GM10248 (cell line): ENCODE measurements around the gene MEMO1.
A peak's percentile ranks its signal among the peaks of the same experiment; 100 is the strongest.

Experiments
- CTCF ChIA-PET: fragments of 300-600 bp; sonication (Branson Sonifier 250); formaldehyde crosslinking; extraction: SDS; loops from one replicate; lab custom pipeline; 2021; ENCODE audit warnings: antibody characterized with exemption; lab: Yijun Ruan, JAX
- POLR2A ChIA-PET: fragments of 350-650 bp; sonication (Branson Sonifier 250); formaldehyde crosslinking; extraction: SDS; loops from one replicate; lab custom pipeline; 2020; ENCODE audit warnings: antibody characterized with exemption; lab: Yijun Ruan, JAX
- DNase-seq: peaks from one replicate; pipeline ENCODE4 v3.0.0; 2012; ENCODE audit errors: extremely low spot score
- TF ChIP-seq, protein P1 (sequence below): IDR thresholded peaks from 2 replicates; pipeline ENCODE4 v1.5.1; 2012; ENCODE audit warnings: mild to moderate bottlenecking, low read depth; ENCODE audit errors: extremely low read depth, missing control alignments, control extremely low read depth

The MEMO1 gene

GRCh38 chr2:31989946-31990345, 20.9 kb downstream of the MEMO1 start:
- TF ChIP-seq, protein P1, sequence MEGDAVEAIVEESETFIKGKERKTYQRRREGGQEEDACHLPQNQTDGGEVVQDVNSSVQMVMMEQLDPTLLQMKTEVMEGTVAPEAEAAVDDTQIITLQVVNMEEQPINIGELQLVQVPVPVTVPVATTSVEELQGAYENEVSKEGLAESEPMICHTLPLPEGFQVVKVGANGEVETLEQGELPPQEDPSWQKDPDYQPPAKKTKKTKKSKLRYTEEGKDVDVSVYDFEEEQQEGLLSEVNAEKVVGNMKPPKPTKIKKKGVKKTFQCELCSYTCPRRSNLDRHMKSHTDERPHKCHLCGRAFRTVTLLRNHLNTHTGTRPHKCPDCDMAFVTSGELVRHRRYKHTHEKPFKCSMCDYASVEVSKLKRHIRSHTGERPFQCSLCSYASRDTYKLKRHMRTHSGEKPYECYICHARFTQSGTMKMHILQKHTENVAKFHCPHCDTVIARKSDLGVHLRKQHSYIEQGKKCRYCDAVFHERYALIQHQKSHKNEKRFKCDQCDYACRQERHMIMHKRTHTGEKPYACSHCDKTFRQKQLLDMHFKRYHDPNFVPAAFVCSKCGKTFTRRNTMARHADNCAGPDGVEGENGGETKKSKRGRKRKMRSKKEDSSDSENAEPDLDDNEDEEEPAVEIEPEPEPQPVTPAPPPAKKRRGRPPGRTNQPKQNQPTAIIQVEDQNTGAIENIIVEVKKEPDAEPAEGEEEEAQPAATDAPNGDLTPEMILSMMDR: no peak
- POLR2A ChIA-PET: no interaction called here
- CTCF ChIA-PET: interaction anchor here (0.9 kb wide), 1 partner anchor 74 kb away, joined by 3 read pairs; the partner anchor contains the start of gene SPAST

DNA sequence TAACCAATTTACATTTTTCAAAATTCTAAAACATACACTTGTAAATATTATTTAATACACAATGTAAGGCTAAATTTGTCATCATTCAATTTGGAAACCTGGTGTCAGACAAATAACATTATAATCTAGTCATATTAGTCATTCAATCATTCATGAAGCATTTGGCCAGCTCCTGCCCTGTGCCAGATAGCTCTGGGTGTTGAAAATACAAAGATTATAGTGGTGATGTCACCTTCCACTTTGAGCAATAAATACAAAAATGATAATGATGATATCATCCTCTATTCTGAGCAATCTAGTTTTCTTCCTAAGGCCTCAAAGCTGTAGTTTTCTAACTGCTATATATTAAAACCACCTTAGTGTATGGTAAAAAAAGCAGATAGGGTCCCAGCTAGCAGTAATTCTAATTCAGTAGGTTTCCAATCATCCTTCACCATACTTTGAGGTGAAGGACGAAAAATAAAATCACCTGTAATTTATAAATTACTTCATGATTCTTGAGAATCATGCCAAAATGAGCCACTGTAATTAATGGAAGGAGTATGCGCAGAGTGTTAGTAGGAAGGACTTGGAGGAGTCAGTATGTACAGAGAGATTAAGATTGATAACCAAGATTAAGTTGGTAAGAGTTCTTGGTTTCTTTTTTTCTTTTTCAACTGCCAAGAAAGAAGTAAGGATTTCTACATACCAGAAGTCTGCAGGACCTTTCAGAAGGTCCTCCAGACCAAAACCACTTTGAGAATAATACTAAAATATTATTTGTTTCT, 23.2 kb downstream of the MEMO1 start:
- DNase-seq: no peak
- POLR2A ChIA-PET: interaction anchor here (0.6 kb wide), 1 partner anchor 1757 kb away, joined by 4 read pairs; no protein-coding TSS in a partner anchor
- TF ChIP-seq, protein P1: no peak
- CTCF ChIA-PET: interaction anchor here (1.1 to 1.6 kb wide), 3 partner anchors 11 to 66 kb away, joined by 3 read pairs; no protein-coding TSS in a partner anchor

More at GRCh38 chr2:31989946-31990345, 20.9 kb downstream of the MEMO1 start:
- DNase-seq: no peak

- DNase-seq: no peak
- CTCF ChIA-PET: interaction anchor here (1.1 to 1.6 kb wide), 3 partner anchors 12 to 65 kb away, joined by 3 read pairs; no protein-coding TSS in a partner anchor
- TF ChIP-seq, protein P1: no peak
- POLR2A ChIA-PET: no interaction called here
These were observed 23.9 kb downstream of the MEMO1 start for GRCh38 chr2:31986906-31987305.

DNA sequence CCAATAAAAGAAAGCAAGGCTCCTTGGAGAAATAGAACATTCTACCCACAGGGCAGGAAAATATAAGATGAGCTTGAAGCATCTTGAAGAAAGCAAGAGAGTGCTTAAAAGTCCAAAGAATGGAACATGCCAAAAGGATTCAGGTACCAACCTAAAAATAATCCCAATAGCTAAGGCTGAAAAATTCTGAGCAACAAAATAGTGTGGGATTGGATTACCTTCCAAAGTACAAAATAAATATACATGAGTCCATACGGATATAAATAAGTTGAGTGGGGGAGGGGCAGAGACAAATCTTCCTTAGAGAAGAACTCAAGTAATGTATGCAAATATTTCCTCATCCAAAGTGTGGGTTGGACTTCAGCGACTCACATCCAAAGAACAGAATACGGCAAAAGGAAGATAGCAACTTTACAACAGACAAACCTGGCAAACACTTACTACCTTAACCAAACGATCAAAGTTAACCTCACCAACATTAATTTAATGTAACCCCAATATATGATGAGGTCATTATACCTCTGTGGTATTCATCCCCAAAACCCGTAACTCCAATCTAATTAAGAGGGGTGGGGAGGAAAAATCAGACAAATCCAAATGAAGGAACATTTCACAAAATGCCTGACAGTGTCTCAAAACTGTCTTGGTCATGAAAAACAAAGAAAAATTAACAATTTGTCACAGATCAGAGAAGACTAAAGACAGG, 26.9 kb downstream of the MEMO1 start:
- TF ChIP-seq, protein P1: no peak
- ChIA-PET POLR2A (no interaction called here), CTCF (no interaction called here)
- DNase-seq: no peak

DNA sequence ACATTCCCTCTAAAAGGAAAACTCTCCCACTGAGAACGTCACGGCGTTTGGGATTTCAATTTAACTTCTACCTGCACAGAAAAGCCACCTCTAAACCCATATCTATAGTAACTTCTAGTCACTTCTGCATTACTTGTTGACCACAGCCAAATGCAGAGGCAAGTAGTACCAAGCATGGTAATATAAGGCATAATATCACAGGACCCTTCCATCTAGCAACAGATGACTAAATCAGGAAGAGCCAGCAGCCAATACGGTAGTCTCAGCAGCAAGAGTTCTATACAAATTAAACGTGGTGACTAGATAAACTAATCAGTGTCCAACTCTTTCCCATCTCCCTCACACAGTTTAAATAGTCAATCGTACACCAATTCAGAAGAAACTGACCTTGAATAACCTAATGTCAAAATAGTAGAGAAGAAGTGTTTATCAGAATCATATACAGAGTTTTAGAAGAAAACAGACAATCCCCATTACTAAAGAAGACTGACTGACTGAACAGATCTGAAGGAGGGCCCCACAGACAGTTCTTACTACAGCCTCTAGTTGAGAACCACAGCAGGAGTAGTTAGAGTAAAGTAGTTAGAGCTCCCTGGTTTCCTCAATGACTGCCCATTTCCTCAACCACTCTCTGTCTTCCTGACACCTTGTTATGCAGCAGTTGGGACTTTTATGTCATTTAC, 30.0 kb downstream of the MEMO1 start:
- TF ChIP-seq, protein P1: no peak
- CTCF ChIA-PET: interaction anchor here (0.9 to 1.0 kb wide), 2 partner anchors 8 to 24 kb away, joined by 3 read pairs; no protein-coding TSS in a partner anchor
- peak; percentile 76 for DNase-seq
- POLR2A ChIA-PET: no interaction called here

DNA sequence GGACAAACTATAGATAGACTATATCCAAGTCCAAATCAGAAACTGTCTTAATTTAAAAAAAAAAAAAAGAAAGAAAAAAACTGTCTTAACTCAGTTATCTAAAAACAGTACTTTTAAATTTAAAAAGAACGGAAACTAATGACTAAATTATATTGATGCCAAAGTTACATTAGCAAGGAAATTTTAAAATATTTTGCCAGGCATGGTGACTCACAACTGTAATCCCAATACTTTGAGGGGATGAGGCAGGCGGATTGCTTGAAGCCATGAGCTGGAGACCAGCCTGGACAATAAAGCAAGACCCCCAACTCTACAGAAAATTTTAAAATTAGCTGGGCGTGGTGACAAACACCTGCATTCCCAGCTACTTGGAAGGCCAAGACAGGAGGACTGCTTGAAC, 30.9 kb downstream of the MEMO1 start:
- CTCF ChIA-PET: interaction anchor here (0.9 kb wide), 1 partner anchor 25 kb away, joined by 3 read pairs; no protein-coding TSS in a partner anchor

More for the DNA sequence above, 30.9 kb downstream of the MEMO1 start:
- POLR2A ChIA-PET: no interaction called here
- DNase-seq: no peak
- TF ChIP-seq, protein P1: no peak
